Body of pancreas (tissue), 4 donors: ENCODE results near the gene AP2A2. TPM values are rescaled to one million over a fixed set of nuclear protein-coding genes. Genes with fewer than 3 reads are reported as not detected.

Experiments used
- ATAC-seq: fragments of 150-250 bp; one replicate; pipeline ENCODE4 v1.9.1; 2016
- DNase-seq, 4 donors: peaks; one replicate each; pipeline ENCODE4 v3.0.0-alpha.2; 2019
- H3K27ac ChIP-seq, 4 donors: fragments of 200-600 bp; sonication (generic); 1 replicate in 3 of 4; 2 replicates in 1 of 4; pipeline versions ENCODE4 v1.5.1 to v1.6.1; 2016 to 2019; ENCODE audit warnings: mild to moderate bottlenecking in 1 of 4, mixed read lengths in 1 of 4, moderate library complexity in 1 of 4
- H3K27me3 ChIP-seq, 2 donors: fragments of 200-600 bp; sonication (generic); one replicate each; pipeline ENCODE4 v1.6.0; 2016; ENCODE audit warnings: mild to moderate bottlenecking in 1 of 2
- H3K36me3 ChIP-seq, 2 donors: fragments of 200-600 bp; sonication (generic); replicated peaks in 1 of 2; 2 replicates each; pipeline ENCODE4 v1.5.1; 2016; ENCODE audit warnings: low read depth in 2 of 2; ENCODE audit not compliant: insufficient read depth in 1 of 2
- H3K4me1 ChIP-seq: fragments of 200-600 bp; sonication (generic); one replicate; pipeline ENCODE4 v1.6.0; 2016
- H3K4me3 ChIP-seq, 2 donors: fragments of 200-600 bp; sonication (generic); 1 replicate in 1 of 2; 2 replicates in 1 of 2; pipeline ENCODE4 v1.5.1; 2016 to 2019
- H3K9me3 ChIP-seq, 3 donors: fragments of 200-600 bp; sonication (generic); 1 replicate in 2 of 3; 2 replicates in 1 of 3; pipeline ENCODE4 v1.5.1; 2016
- POLR2A ChIP-seq, 3 donors: fragments of 450-650 bp; IDR thresholded peaks; one replicate each; pipeline ENCODE4 v1.6.1; 2016; ENCODE audit warnings: antibody characterized with exemption in 3 of 3, mild to moderate bottlenecking in 2 of 3
- WGBS, 2 donors: methylation state at CpG; one replicate each; pipeline ENCODE4 v1.1.5; 2017; 5-methylcytosine and 5-hydroxymethylcytosine counted together
- intact Hi-C: fragments of 100-400 bp; cut with DNase I; formaldehyde crosslinking; loops from one replicate; pipeline ENCODE4 v1.15.1; 2023
- total RNA-seq, 2 donors: library from RNA; depleted of rRNA; stranded (reverse); fragments of >200 nt; gene quantifications; one replicate each; pipeline ENCODE4 v1.1.0, GENCODE V29; 2016
- TF ChIP-seq, protein P1 (sequence below), 7 experiments: fragments of 450-650 bp in 4 of 7; fragments of 200-600 bp in 3 of 7; sonication (generic) in 3 of 7; IDR thresholded peaks; one replicate each; pipeline ENCODE4 v1.5.1; 2016 to 2019; ENCODE audit warnings: antibody characterized with exemption in 7 of 7

AP2A2 gene
- total RNA-seq, 2 donors from 2014 or later, result 40.7 to 77.8 TPM

DNA sequence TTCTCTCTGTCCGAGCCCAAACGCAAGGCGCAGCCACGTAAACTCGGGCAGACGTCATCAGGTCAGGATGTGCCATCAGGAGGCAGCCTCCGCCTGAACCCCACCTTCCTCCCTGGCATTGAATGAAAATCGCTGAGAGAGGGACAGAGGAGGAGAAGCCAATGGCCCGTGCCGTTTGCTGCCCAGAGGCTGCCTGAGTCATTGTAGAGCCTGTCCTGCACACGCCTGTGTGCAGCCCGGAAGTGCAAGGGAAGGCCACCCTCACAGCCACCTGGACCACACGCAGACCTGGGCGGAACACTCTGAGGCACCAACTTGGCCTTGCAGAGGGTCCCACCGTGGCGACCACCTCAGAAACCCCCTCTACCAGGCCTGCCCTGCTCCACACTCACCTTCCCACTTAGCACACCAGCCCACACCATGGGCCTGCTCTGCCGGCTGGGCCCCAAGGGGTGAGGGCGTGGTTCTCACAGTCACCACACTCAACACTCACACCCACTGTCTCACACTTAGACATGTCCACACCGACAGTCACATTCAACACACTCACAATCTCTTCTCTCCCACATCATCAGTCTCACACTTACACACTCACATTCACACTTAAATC is 24.1 kb upstream of the AP2A2 start:
- DNase-seq (no peak), ATAC-seq (no peak)
- Histone ChIP-seq H3K27me3 (no peaks in the 10 kb centered on the region), H3K4me3 (no peak overlapping the region), H3K4me1 (peaks cover 15% of the 10 kb centered on the region), H3K9me3 (no peaks in the 10 kb centered on the region), H3K27ac (no peak overlapping the region), H3K36me3 (peaks cover 17 to 44% of the 10 kb centered on the region in 2 donors)
- WGBS, 2 donors, result 91 to 92% methylated on average over 14 to 19 of the region's 19 CpGs
- intact Hi-C loops, result no loop called here
- TF ChIP-seq, protein P1, sequence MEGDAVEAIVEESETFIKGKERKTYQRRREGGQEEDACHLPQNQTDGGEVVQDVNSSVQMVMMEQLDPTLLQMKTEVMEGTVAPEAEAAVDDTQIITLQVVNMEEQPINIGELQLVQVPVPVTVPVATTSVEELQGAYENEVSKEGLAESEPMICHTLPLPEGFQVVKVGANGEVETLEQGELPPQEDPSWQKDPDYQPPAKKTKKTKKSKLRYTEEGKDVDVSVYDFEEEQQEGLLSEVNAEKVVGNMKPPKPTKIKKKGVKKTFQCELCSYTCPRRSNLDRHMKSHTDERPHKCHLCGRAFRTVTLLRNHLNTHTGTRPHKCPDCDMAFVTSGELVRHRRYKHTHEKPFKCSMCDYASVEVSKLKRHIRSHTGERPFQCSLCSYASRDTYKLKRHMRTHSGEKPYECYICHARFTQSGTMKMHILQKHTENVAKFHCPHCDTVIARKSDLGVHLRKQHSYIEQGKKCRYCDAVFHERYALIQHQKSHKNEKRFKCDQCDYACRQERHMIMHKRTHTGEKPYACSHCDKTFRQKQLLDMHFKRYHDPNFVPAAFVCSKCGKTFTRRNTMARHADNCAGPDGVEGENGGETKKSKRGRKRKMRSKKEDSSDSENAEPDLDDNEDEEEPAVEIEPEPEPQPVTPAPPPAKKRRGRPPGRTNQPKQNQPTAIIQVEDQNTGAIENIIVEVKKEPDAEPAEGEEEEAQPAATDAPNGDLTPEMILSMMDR (IDR thresholded peaks at IDR 0.05), result no peak
- TF ChIP-seq POLR2A (IDR thresholded peaks at IDR 0.05), result no peak

DNA sequence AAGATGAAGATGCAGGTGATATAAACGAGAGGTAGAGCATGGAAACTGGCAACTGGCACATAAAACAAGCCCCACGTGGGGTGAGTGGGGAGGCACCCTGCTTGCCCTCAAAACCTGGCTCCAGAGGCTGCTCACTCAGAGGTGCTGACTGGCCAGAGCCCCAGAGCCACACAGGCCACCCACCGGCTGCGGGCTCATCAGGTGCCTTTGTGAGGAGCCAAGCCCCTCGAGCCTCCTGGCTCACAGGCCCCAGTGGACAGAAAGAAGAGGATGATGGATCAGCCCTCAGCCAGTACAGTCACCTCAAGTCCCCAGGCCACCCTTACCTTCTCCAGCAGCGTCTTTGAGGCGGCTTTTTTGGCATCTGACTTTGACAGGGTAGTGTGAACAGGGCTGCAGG is 21.3 kb upstream of the AP2A2 start:
- Histone ChIP-seq H3K36me3 (peaks cover 17 to 37% of the 10 kb centered on the region in 2 donors), H3K9me3 (no peaks in the 10 kb centered on the region), H3K4me1 (peaks cover 28% of the 10 kb centered on the region), H3K4me3 (no peak overlapping the region), H3K27me3 (no peaks in the 10 kb centered on the region), H3K27ac (no peak overlapping the region)
- DNase-seq, result no peak
- TF ChIP-seq POLR2A (IDR thresholded peaks at IDR 0.05), result no peak
- TF ChIP-seq, protein P1 (IDR thresholded peaks at IDR 0.05), result no peak
- no peak for ATAC-seq
- intact Hi-C loops, result no loop called here
- WGBS, 2 donors, result 71 to 80% methylated on average over 4 to 7 of the region's 7 CpGs

DNA sequence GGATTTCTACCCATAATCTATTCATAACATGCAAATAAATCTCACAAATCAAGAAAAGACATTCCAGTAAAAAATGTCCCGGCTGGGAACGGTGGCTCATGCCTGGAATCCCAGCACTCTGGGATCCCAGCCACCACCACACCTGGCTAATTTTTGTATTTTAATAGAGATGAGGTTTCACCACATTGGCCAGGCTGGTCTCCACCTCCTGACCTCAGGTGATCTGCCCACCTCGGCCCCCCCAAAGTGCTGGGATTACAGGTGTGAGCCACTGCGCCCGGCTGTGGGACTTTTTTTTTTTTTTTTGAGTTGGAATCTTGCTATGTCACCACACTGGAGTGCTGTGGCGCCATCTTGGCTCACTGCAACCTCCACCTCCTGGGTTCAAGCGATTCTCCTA is 19.7 kb upstream of the AP2A2 start:
- DNase-seq, result peak; percentile 78 to 93 (median 86)
- intact Hi-C loops, result no loop called here
- Histone ChIP-seq H3K27ac (peak overlapping the region in 3 of 4 donors; percentile 75 to 86 (median 81)), H3K4me3 (no peak overlapping the region), H3K36me3 (peaks cover 17 to 21% of the 10 kb centered on the region in 2 donors), H3K9me3 (no peaks in the 10 kb centered on the region), H3K27me3 (no peaks in the 10 kb centered on the region), H3K4me1 (peaks cover 36% of the 10 kb centered on the region)
- TF ChIP-seq, protein P1 (IDR thresholded peaks at IDR 0.05), result peak in 1 of 7 experiments; percentile 2
- no peak for TF ChIP-seq POLR2A (IDR thresholded peaks at IDR 0.05)
- 44 to 57% methylated on average over 7 of the region's 7 CpGs for WGBS, 2 donors
- peak; percentile 49 for ATAC-seq

DNA sequence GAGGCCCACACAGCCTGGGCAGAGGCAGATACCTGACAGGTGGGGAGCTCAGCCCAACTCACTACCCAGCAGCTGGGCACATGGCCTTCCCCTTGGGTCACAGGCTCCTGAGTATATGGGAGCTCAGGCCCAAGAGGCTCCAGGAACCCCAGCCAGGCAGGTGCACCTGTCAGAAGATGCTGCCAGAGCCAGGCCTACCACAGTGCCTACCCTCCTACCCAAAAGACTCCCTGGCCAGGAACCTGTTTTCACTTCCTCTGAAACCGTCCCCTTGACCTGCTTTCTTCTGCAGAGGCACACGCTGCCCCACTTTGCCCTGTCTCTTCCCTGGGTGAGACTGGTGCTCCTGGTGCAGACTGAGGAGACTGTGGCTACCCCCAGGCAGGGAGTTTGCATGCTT is 18.0 kb upstream of the AP2A2 start:
- WGBS, 2 donors, result 83 to 89% methylated on average over 2 of the region's 2 CpGs
- Histone ChIP-seq H3K27ac (peak overlapping the region in 1 of 4 donors; percentile 35), H3K4me1 (peaks cover 44% of the 10 kb centered on the region), H3K9me3 (no peaks in the 10 kb centered on the region), H3K4me3 (no peak overlapping the region), H3K27me3 (no peaks in the 10 kb centered on the region), H3K36me3 (peaks cover 6 to 11% of the 10 kb centered on the region in 2 donors)
- TF ChIP-seq, protein P1 (IDR thresholded peaks at IDR 0.05), result no peak
- no peak for TF ChIP-seq POLR2A (IDR thresholded peaks at IDR 0.05)
- ATAC-seq (no peak), DNase-seq (no peak)
- intact Hi-C loops, result no loop called here

DNA sequence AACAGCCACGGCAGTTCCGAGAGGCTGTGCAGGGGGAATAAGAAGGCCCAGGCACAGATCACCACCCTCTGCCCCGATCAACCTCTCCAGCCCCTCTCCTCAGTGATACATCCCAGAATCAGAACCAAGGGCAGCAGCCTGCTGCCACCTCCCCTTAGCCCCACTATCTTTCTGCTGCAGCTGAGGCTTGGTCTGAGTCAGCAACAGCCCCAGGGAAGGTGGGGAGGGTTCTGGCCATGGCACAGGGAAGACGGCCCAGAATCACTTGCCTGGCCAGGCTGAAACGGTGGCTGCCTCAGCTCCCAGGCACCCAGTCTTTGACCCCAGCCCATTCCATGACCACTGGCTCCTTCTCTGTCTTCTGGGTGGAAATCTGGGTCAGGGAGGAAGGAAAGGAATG is 17.4 kb upstream of the AP2A2 start:
- Histone ChIP-seq H3K27me3 (no peaks in the 10 kb centered on the region), H3K36me3 (peaks cover 2 to 6% of the 10 kb centered on the region in 2 donors), H3K4me1 (peaks cover 44% of the 10 kb centered on the region), H3K4me3 (no peak overlapping the region), H3K9me3 (no peaks in the 10 kb centered on the region), H3K27ac (peak overlapping the region in 1 of 4 donors; percentile 35)
- intact Hi-C loops, result no loop called here
- TF ChIP-seq POLR2A (IDR thresholded peaks at IDR 0.05), result no peak
- TF ChIP-seq, protein P1 (IDR thresholded peaks at IDR 0.05), result no peak
- no peak for DNase-seq
- no peak for ATAC-seq
- WGBS, 2 donors, result 50 to 81% methylated on average over 2 to 5 of the region's 5 CpGs
